Measurements from ENCODE around the gene FXYD4.

- no peak for TF ChIP-seq POLR2A (IDR thresholded peaks at IDR 0.05; ENCODE audit: low read length)
- no peak for TF ChIP-seq GATA1 (IDR thresholded peaks at IDR 0.05; ENCODE audit: low read depth, low read length)
These were observed 17.7 kb upstream of the FXYD4 start for GRCh38 chr10:43353495-43354329.
